Caco-2 (cell line): Measurements from ENCODE around the gene ZBTB7B. TPM values are rescaled to one million over a fixed set of nuclear protein-coding genes. Genes with fewer than 3 reads are reported as not detected.

ENCODE experiments used
- BruUV-seq: library from RNA; stranded (reverse); fragments of 400-500 nt; replicated peaks from 2 replicates; lab custom pipeline; 2021; lab: Mats Ljungman, UMichigan
- CTCF ChIA-PET: fragments of 300-600 bp; sonication (Branson Sonifier 250); formaldehyde crosslinking; loops from one replicate; lab custom pipeline; 2022; ENCODE audit warnings: antibody characterized with exemption; lab: Charles Lee
- POLR2A ChIA-PET: fragments of 300-600 bp; sonication (Branson Sonifier 250); formaldehyde crosslinking; loops from one replicate; lab custom pipeline; 2022; ENCODE audit warnings: antibody characterized with exemption; lab: Charles Lee
- DNase-seq, 2 experiments: peaks; one replicate each; pipeline versions ENCODE4 v3.0.0 to v3.0.0-alpha.2; 2020 to 2022
- H3K27me3 ChIP-seq: replicated peaks from 2 replicates; pipeline ENCODE4 v1.6.0; 2011; ENCODE audit warnings: low read length; ENCODE audit not compliant: control insufficient read depth, insufficient read depth
- H3K36me3 ChIP-seq: 2 replicates; pipeline ENCODE4 v1.5.1; 2011; ENCODE audit warnings: low read length; ENCODE audit not compliant: control insufficient read depth, insufficient read depth
- H3K4me1 ChIP-seq: fragments of 250-450 bp; sonication (Bioruptor Pico); 2 replicates; pipeline ENCODE4 v1.5.1; 2020; ENCODE audit warnings: mild to moderate bottlenecking
- H3K4me3 ChIP-seq: 2 replicates; pipeline ENCODE4 v1.5.1; 2011; ENCODE audit warnings: low read depth, mild to moderate bottlenecking, control low read depth, low read length
- H3K9me3 ChIP-seq: fragments of 250-450 bp; sonication (Bioruptor Pico); 2 replicates; pipeline ENCODE4 v1.5.1; 2020; ENCODE audit warnings: mild to moderate bottlenecking, moderate library complexity
- H3K27ac Mint-ChIP-seq: one replicate; pipeline ENCODE4 v1.8.0; 2022; ENCODE audit warnings: mixed read lengths; ENCODE audit not compliant: unreplicated experiment
- H3K27me3 Mint-ChIP-seq: one replicate; pipeline ENCODE4 v1.8.0; 2022; ENCODE audit warnings: mixed read lengths; ENCODE audit not compliant: insufficient read depth, unreplicated experiment
- H3K36me3 Mint-ChIP-seq: one replicate; pipeline ENCODE4 v1.8.0; 2022; ENCODE audit warnings: mild to moderate bottlenecking, mixed read lengths; ENCODE audit not compliant: insufficient read depth, unreplicated experiment
- H3K4me1 Mint-ChIP-seq: one replicate; pipeline ENCODE4 v1.8.0; 2022; ENCODE audit warnings: low read depth, mixed read lengths; ENCODE audit not compliant: unreplicated experiment
- H3K4me3 Mint-ChIP-seq: one replicate; pipeline ENCODE4 v1.8.0; 2022; ENCODE audit warnings: mild to moderate bottlenecking, moderate library complexity, mixed read lengths; ENCODE audit not compliant: unreplicated experiment
- H3K9me3 Mint-ChIP-seq: one replicate; pipeline ENCODE4 v1.8.0; 2022; ENCODE audit warnings: mixed read lengths; ENCODE audit not compliant: unreplicated experiment
- intact Hi-C: fragments of 100-400 bp; cut with micrococcal nuclease; formaldehyde crosslinking; loops from one replicate; pipeline ENCODE4 v1.10.0; 2022; ENCODE audit not compliant: unreplicated experiment
- total RNA-seq: library from RNA; stranded (reverse); gene quantifications from 2 replicates; pipeline ENCODE4 v1.2.3, GENCODE V29; 2022
- TF ChIP-seq, protein P1 (sequence below), 2 experiments: fragments of 200-600 bp in 1 of 2; IDR thresholded peaks; 1 replicate in 1 of 2; 2 replicates in 1 of 2; pipeline versions ENCODE4 v1.5.1 to v1.8.0; 2011 to 2022; ENCODE audit warnings: antibody characterized with exemption in 1 of 2, control low read depth in 1 of 2, inconsistent platforms in 1 of 2, low read depth in 1 of 2, low read length in 1 of 2, mild to moderate bottlenecking in 1 of 2, moderate library complexity in 1 of 2; ENCODE audit not compliant: insufficient read depth in 1 of 2, severe bottlenecking in 1 of 2, unreplicated experiment in 1 of 2

ZBTB7B gene
- total RNA-seq, 1 experiment from 2014 or later = 46.8 TPM

GRCh38 chr1:154955039-154955717 is 47.4 kb upstream of the ZBTB7B start:
- Histone ChIP-seq H3K4me1 (peaks cover 10% of the 10 kb centered on the region), H3K36me3 (peaks cover 3% of the 10 kb centered on the region), H3K9me3 (no peaks in the 10 kb centered on the region), H3K4me3 (peak overlapping the region; percentile 43), H3K27me3 (no peaks in the 10 kb centered on the region)
- Mint-ChIP-seq H3K36me3 (peaks cover 25% of the 10 kb centered on the region), H3K27ac (peak overlapping the region; percentile 79), H3K4me3 (peak overlapping the region; percentile 80), H3K4me1 (peaks cover 16% of the 10 kb centered on the region), H3K27me3 (no peaks in the 10 kb centered on the region), H3K9me3 (no peaks in the 10 kb centered on the region)
- TF ChIP-seq, protein P1, sequence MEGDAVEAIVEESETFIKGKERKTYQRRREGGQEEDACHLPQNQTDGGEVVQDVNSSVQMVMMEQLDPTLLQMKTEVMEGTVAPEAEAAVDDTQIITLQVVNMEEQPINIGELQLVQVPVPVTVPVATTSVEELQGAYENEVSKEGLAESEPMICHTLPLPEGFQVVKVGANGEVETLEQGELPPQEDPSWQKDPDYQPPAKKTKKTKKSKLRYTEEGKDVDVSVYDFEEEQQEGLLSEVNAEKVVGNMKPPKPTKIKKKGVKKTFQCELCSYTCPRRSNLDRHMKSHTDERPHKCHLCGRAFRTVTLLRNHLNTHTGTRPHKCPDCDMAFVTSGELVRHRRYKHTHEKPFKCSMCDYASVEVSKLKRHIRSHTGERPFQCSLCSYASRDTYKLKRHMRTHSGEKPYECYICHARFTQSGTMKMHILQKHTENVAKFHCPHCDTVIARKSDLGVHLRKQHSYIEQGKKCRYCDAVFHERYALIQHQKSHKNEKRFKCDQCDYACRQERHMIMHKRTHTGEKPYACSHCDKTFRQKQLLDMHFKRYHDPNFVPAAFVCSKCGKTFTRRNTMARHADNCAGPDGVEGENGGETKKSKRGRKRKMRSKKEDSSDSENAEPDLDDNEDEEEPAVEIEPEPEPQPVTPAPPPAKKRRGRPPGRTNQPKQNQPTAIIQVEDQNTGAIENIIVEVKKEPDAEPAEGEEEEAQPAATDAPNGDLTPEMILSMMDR (IDR thresholded peaks at IDR 0.05; ENCODE audit: insufficient read depth in 1 of 2, low read depth in 1 of 2, low read length in 1 of 2, severe bottlenecking in 1 of 2, unreplicated experiment in 1 of 2) = no peak
- TSS peak; percentile 2 for BruUV-seq
- peak; percentile 48 to 55 for DNase-seq
- ChIA-PET POLR2A (interaction anchor here (0.6 to 3.5 kb wide), 8 partner anchors 10 to 44 kb away, joined by 3 to 34 read pairs (median 6); partner anchors contain the start of genes FLAD1, PMVK and SHC1), CTCF (interaction anchor here (0.7 to 1.8 kb wide), 9 partner anchors 9 to 395 kb away, joined by 3 to 10 read pairs (median 6); partner anchors contain the start of genes PMVK and SHC1)
- intact Hi-C loops = loop anchor here (5.0 kb wide), 1 partner anchor 107 kb away; the partner anchor contains the start of gene EFNA4

DNA sequence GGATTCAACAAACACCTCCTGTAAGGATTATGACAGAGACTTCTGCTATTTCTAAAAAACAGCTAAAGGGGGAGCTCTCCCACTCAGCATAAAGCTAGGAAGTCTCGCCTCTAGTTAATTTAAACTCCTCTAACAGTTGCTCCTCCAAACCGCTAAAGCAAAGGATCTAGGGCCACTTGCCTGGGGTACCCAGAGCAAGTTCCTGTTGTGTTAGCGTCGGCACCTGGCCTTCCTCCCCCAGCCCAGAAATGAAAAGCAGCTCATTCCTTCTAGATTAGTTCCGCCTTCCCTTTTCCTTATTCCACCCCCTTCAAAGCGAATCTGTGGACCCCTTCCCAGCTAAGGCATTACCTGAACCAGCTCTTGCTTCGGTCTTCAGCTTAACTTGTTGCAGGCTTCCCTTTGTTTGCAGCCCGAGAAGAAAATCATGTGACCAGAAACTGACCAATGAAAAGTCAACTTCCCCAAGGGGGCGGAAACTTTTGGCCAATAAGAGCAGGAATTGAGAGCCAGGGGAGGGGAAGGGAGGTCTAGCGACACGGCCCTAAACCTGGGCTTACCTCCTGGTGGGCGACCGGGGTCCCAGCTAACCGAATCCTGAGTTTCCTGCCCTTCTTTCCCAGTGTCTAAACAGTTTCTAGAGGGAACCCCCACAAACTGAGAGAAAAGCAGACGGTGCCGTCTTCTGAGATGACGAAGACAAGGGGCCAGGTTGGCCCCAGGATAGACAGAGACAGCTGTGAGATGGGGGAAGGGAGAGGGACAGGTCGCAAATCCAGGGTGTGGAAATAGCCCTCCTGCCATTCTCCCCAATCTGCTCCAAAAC is 46.7 kb upstream of the ZBTB7B start, which contains the start of gene PBXIP1:
PBXIP1 (minus strand) TSS at position 382 of the 826 bp plus-strand sequence. CDS start 2,378 bp downstream, outside the sequence.
- Histone ChIP-seq H3K4me1 (peaks cover 15% of the 10 kb centered on the region), H3K27me3 (no peaks in the 10 kb centered on the region), H3K4me3 (peak within 1 kb of the TSS; percentile 43), H3K36me3 (peaks cover 3% of the 10 kb centered on the region), H3K9me3 (no peaks in the 10 kb centered on the region)
- H3K27ac Mint-ChIP-seq = peak within 1 kb of the TSS; percentile 79
- POLR2A ChIA-PET = interaction anchor here (0.6 to 3.5 kb wide), 7 partner anchors 10 to 43 kb away, joined by 3 to 34 read pairs (median 6); partner anchors contain the start of genes FLAD1, PMVK and SHC1
- CTCF ChIA-PET = interaction anchor here (0.6 to 1.8 kb wide), 10 partner anchors 10 to 396 kb away, joined by 3 to 10 read pairs (median 6); partner anchors contain the start of genes PMVK and SHC1
- H3K9me3 Mint-ChIP-seq = no peaks in the 10 kb centered on the region
- H3K27me3 Mint-ChIP-seq = no peaks in the 10 kb centered on the region
- peaks cover 27% of the 10 kb centered on the region for H3K36me3 Mint-ChIP-seq
- H3K4me1 Mint-ChIP-seq = peaks cover 16% of the 10 kb centered on the region
- DNase-seq = peak; percentile 87 to 92
- TF ChIP-seq, protein P1 (IDR thresholded peaks at IDR 0.05; ENCODE audit: insufficient read depth in 1 of 2, low read depth in 1 of 2, low read length in 1 of 2, severe bottlenecking in 1 of 2, unreplicated experiment in 1 of 2) = peak in 1 of 2 experiments; percentile 29
- BruUV-seq = no TSS peak
- intact Hi-C loops = loop anchor here (5.0 kb wide), 1 partner anchor 106 kb away; the partner anchor contains the start of gene EFNA4
- peak within 1 kb of the TSS; percentile 80 for H3K4me3 Mint-ChIP-seq
